GM19452 (cell line): ENCODE measurements around the gene RACGAP1.

Source experiments
- ATAC-seq: cut with Tn5 transposase; IDR thresholded peaks from one replicate; pipeline ENCODE4 v1.9.1; 2021; ENCODE audit not compliant: unreplicated experiment

The RACGAP1 gene

GRCh38 chr12:50057000-50057841 lies 31.9 kb upstream of the RACGAP1 start, which contains the start of gene ASIC1:
ASIC1 (plus strand) TSS chr12:50057596; CDS start chr12:50058767, 1,171 bp downstream.
- no peak for ATAC-seq

GRCh38 chr12:50056639-50056976 lies 31.3 kb upstream of the RACGAP1 start:
- no peak for ATAC-seq

DNA sequence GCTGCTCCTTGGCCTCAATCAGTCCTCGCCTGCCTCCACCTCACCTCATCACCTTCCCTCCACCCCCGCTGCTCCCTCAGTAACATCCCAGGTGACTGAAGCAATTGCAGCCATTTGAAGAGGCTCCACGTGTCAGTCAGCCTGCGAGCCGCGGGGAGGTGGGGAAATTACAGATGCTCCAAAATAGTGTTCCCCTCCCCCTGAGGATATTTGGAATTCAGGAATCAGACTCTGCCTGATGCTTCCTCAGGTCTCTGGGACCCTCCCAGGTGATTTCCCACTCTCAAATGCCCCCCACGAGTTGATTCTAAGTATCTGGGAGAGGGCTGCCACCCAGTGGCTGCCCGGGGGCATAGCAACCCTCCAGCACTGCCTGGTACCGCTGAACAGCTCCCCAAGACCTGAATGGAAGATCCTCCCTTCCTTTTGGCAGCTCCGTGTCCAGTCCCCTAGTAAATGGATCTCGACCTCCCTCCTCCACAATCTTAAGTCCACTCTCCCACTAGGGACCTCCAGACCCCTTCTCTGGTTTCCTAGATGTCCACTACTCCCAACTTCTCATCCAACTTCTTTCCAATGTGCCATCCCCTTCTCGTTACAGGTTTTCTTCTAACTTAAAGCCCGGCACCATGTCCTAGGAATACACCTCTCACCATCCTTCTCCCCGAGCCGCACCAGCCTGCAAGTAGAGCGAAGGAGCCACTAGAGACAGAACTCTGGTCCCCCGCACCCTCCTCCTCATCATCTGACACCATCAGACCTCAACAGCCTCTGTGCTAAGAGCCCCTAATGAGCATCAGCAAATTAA lies 30.7 kb upstream of the RACGAP1 start:
- ATAC-seq: no peak

DNA sequence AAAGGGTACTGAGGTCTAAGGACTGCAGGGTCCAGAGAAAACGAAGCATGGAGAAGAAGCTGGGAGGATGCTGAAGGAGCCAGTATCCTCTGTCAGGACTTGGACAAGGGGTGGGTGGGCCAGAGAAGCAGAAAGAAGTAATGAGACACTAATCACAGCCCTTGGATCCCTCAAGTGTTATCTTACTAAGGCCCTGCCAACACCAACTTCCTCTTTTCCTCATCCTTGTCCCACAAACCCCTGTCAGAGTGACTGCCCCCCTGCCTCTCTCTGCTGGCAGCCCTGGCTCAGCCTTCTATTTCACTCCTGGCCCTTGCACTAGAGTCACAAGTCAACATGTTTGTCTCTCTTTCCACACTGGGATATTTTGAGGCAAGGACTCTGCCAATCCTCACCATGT lies 28.3 kb upstream of the RACGAP1 start:
- ATAC-seq: no peak

GRCh38 chr12:50052964-50053363 lies 27.7 kb upstream of the RACGAP1 start:
- no peak for ATAC-seq

GRCh38 chr12:50052544-50052943 lies 27.2 kb upstream of the RACGAP1 start:
- no peak for ATAC-seq

GRCh38 chr12:50051101-50051806 lies 26.0 kb upstream of the RACGAP1 start:
- no peak for ATAC-seq

GRCh38 chr12:50050410-50051098 lies 25.3 kb upstream of the RACGAP1 start:
- no peak for ATAC-seq

DNA sequence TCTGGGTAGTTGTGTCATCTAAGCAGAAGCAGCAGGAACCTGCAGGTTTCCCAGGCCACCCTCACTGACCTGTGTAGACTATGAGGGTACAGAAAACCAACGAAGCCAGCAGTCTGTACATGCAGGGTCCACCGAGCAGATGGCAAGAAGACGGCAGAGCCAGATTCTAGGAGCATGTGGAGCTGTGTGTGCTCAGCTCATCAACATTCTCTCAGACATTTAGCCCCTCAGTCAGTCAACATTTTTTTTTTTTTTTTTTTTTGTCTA lies 24.8 kb upstream of the RACGAP1 start:
- no peak for ATAC-seq

GRCh38 chr12:50049254-50050118 lies 24.2 kb upstream of the RACGAP1 start:
- ATAC-seq: no peak

DNA sequence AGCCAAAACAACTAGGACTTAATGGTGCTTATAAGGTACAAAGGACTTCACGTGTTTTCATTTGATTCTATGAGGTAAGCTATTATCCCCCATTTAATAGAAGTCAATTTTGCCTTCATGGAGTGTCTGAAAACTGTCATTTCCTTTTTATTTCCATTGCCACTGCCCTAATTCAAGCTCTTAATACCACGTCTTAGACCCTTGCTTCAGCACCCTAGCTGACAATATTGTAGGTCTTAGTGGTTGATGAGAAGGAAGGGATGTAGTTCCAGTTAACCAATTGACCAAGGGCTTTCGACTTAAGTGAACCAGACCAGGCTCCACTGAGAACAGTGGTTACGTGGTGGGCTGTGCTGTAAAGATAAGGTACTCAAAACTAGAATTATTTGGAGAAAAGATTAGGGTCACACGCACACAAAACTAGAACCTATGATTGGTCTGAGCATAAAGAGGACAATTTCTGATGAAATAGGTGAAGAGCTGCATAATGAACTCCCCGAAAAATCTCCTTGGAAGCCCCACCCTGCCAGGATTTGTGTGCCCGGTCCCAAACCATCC lies 22.5 kb upstream of the RACGAP1 start:
- no peak for ATAC-seq

DNA sequence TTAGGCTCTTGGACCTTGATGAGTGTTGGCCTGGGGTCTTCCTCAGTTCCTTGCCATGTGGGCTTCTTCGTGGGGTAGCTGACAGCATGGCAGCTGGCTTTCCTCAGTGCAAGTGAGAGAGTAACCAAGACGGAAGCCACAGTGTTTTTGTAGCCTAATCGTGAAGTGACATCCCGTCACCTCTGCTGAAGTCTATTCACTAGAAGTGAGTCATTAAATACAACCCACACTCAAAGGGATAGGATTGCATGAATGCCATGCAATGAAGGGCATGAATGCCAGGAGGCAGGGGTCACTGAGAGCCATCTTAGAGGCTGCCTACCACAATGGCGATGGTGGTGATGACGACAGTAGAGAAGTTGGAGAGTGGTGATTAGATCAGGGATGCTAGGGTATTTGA lies 18.6 kb upstream of the RACGAP1 start:
- no peak for ATAC-seq

DNA sequence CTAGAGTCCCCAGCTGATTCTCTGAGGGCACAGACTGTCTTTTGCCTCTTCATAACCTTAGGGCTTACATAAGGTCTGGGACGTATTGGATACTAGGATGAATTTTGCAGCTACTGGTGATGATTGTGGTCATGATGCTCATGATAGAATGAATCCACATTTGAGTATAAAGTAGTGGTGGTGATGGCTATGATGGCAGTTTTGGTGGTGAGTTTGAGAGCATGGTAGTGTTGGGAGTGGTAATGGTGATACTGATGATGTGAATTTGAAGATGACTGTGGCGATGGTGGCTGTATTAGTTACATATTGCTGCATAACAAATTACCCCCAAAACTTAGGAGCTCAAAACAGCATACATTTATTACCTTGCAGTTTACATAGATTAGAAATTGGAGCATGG lies 18.0 kb upstream of the RACGAP1 start:
- ATAC-seq: no peak

DNA sequence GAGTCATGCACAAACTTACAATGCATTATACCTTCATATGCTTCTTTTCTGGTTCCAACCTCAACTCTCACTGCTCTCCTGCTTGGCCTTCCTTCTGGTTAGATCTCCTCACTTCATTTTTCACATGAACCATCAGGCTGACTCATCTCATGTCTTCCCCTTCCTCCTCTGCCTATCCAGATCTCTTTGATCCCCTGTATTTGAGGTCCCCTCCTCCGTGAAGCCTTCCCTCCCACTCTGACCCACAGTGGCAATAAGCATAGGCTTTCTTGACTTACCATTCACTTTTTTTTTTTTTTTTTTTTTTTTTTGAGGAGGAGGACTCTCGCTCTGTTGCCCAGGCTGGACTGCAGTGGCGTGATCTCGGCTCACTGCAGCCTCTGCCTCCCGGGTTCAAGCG lies 17.4 kb upstream of the RACGAP1 start:
- ATAC-seq: no peak

GRCh38 chr12:50041962-50042361 lies 16.7 kb upstream of the RACGAP1 start:
- no peak for ATAC-seq

GRCh38 chr12:50041062-50041860 lies 16.0 kb upstream of the RACGAP1 start:
- ATAC-seq: no peak

GRCh38 chr12:50040657-50041056 lies 15.4 kb upstream of the RACGAP1 start:
- no peak for ATAC-seq

DNA sequence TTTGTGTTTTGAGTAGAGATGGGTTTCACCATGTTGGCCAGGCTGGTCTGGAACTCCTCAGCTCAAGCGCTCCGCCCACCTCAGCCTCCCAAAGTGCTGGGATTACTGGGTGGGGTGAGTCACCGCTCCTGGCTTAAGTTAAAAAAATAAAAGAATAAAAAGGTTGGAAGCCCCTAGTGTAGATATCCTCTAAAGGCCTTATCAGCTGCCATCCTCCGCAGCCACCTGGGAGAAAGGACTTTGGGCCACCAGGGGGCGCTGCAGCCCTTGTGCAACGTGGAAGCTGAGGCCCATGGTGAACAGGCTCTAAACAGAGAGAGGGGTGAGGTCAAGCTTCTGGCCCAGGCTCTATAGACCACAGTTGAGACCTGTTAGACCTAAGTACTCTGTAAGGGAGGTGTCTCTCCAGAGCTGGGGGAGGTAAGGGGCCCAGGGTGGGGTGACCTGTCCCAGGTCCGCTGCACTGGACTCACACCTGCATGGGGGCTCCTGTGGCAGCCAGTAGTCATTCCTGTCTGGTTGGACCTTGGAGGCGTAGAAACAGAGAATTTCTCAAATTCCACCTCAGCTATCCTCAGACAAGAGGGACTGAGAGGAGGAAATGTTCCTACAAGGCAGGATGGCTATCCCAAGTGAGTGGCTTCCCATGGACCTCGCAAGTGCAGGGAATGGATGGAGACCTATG lies 14.0 kb upstream of the RACGAP1 start:
- ATAC-seq: no peak

GRCh38 chr12:50038336-50038735 lies 13.0 kb upstream of the RACGAP1 start:
- no peak for ATAC-seq
